Colonic mucosa (tissue), 4 donors: ENCODE measurements around the gene SULF2. TPM values are rescaled to one million over a fixed set of nuclear protein-coding genes. Genes with fewer than 3 reads are reported as not detected.

Source experiments
- DNase-seq: peaks from one replicate; pipeline ENCODE4 v3.0.0-alpha.2; 2020
- H3K27ac ChIP-seq: fragments of 200-600 bp; one replicate; pipeline ENCODE4 v1.8.0; 2021
- H3K27me3 ChIP-seq: fragments of 200-600 bp; one replicate; pipeline ENCODE4 v1.8.0; 2021
- H3K36me3 ChIP-seq: fragments of 200-600 bp; one replicate; pipeline ENCODE4 v1.8.0; 2021
- H3K4me1 ChIP-seq: fragments of 200-600 bp; one replicate; pipeline ENCODE4 v1.8.0; 2021; ENCODE audit warnings: mild to moderate bottlenecking
- H3K4me3 ChIP-seq: fragments of 200-600 bp; one replicate; pipeline ENCODE4 v1.8.0; 2021
- H3K9ac ChIP-seq, 2 donors: one replicate each; pipeline ENCODE4 v1.7.0; 2013; ENCODE audit warnings: control low read depth in 2 of 2, low read depth in 2 of 2, low read length in 2 of 2
- H3K9me3 ChIP-seq: fragments of 200-600 bp; one replicate; pipeline ENCODE4 v1.8.0; 2021
- intact Hi-C: fragments of 100-400 bp; cut with DNase I; formaldehyde crosslinking; loops from one replicate; pipeline ENCODE4 v1.14.1; 2022
- total RNA-seq, 2 donors: library from RNA; stranded (reverse); fragmentation: NEBNext Ultra II Directional in 1 of 2; extraction: Animal tissue kit (Norgen Biotek cat#: 25700) in 1 of 2; gene quantifications; one replicate each; pipeline ENCODE4 v1.2.1, GENCODE V29; 2021
- TF ChIP-seq, protein P1 (sequence below): fragments of 200-600 bp; IDR thresholded peaks from one replicate; pipeline ENCODE4 v1.8.0; 2022; ENCODE audit warnings: antibody characterized with exemption, mild to moderate bottlenecking
- donor health status: healthy.
- donor health status: DM: no; HTN: no; CAD: no.
- donor health status: DM: no; HTN: no; CAD: no.

SULF2 gene
- total RNA-seq, 2 donors from 2014 or later: 97.9 to 153 TPM

- TF ChIP-seq, protein P1, sequence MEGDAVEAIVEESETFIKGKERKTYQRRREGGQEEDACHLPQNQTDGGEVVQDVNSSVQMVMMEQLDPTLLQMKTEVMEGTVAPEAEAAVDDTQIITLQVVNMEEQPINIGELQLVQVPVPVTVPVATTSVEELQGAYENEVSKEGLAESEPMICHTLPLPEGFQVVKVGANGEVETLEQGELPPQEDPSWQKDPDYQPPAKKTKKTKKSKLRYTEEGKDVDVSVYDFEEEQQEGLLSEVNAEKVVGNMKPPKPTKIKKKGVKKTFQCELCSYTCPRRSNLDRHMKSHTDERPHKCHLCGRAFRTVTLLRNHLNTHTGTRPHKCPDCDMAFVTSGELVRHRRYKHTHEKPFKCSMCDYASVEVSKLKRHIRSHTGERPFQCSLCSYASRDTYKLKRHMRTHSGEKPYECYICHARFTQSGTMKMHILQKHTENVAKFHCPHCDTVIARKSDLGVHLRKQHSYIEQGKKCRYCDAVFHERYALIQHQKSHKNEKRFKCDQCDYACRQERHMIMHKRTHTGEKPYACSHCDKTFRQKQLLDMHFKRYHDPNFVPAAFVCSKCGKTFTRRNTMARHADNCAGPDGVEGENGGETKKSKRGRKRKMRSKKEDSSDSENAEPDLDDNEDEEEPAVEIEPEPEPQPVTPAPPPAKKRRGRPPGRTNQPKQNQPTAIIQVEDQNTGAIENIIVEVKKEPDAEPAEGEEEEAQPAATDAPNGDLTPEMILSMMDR: no peak
- intact Hi-C loops: no loop called here
- H3K9me3 ChIP-seq: no peaks in the 10 kb centered on the region
- H3K4me1 ChIP-seq: no peaks in the 10 kb centered on the region
- H3K27ac ChIP-seq: no peak overlapping the region
- H3K27me3 ChIP-seq: no peaks in the 10 kb centered on the region
- peaks cover 11% of the 10 kb centered on the region for H3K36me3 ChIP-seq
- DNase-seq: no peak
- no peak overlapping the region for H3K9ac ChIP-seq
- H3K4me3 ChIP-seq: no peak overlapping the region
These were observed 139.6 kb downstream of the SULF2 start for GRCh38 chr20:47645632-47646031.

DNA sequence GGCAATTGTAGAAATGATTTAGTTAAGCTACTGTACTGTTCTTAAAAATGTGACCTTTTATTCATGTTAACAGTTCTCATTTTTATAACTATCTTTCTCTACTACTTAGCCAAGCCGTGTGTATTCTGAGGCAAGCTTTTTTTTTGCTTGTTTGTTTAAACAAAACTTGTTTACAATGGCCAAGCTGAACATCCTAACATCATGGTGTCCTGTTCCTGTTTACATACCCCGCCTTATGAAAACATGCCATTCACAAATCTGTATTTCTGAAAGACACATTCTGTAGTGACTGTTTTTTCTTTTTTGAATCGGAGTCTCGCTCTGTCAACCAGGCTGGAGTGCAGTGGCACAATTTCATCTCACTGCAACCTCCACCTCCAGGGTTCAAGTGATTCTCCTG lies 142.7 kb downstream of the SULF2 start:
- Histone ChIP-seq H3K4me1 (no peaks in the 10 kb centered on the region), H3K36me3 (no peaks in the 10 kb centered on the region), H3K9ac (no peak overlapping the region), H3K9me3 (no peaks in the 10 kb centered on the region), H3K27me3 (no peaks in the 10 kb centered on the region), H3K4me3 (no peak overlapping the region), H3K27ac (no peak overlapping the region)
- DNase-seq: no peak
- intact Hi-C loops: no loop called here
- TF ChIP-seq, protein P1: no peak

- Histone ChIP-seq H3K9me3 (no peaks in the 10 kb centered on the region), H3K36me3 (no peaks in the 10 kb centered on the region), H3K4me1 (no peaks in the 10 kb centered on the region), H3K9ac (no peak overlapping the region), H3K27me3 (no peaks in the 10 kb centered on the region), H3K4me3 (no peak overlapping the region), H3K27ac (no peak overlapping the region)
- TF ChIP-seq, protein P1: no peak
- intact Hi-C loops: no loop called here
- no peak for DNase-seq
These were observed 143.2 kb downstream of the SULF2 start for GRCh38 chr20:47642118-47642517.

DNA sequence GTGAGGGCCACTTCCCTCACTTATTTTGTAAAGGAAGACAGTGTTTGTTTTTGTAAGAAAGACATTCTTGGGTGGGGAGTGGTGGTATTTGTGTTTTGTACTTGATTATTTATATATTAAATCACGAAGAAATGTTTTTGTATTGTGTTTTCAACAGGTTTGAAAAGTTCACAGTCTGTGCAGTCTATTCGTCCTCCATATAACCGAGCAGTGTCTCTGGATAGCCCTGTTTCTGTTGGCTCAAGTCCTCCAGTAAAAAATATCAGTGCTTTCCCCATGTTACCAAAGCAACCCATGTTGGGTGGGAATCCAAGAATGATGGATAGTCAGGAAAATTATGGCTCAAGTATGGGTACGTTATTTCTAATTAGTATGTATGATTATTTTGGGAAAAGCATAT lies 146.4 kb downstream of the SULF2 start:
- no peaks in the 10 kb centered on the region for H3K36me3 ChIP-seq
- no peak overlapping the region for H3K9ac ChIP-seq
- TF ChIP-seq, protein P1: no peak
- no peaks in the 10 kb centered on the region for H3K9me3 ChIP-seq
- intact Hi-C loops: no loop called here
- DNase-seq: no peak
- H3K27ac ChIP-seq: no peak overlapping the region
- no peak overlapping the region for H3K4me3 ChIP-seq
- H3K27me3 ChIP-seq: no peaks in the 10 kb centered on the region
- no peaks in the 10 kb centered on the region for H3K4me1 ChIP-seq

DNA sequence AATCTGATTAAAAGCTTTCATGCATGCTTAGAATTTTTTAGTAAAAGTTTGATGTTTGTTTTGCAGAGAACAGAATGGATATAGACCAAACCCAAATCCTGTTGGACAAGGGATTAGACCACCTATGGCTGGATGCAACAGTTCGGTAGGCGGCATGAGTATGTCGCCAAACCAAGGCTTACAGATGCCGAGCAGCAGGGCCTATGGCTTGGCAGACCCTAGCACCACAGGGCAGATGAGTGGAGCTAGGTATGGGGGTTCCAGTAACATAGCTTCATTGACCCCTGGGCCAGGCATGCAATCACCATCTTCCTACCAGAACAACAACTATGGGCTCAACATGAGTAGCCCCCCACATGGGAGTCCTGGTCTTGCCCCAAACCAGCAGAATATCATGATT lies 150.0 kb downstream of the SULF2 start:
- H3K36me3 ChIP-seq: no peaks in the 10 kb centered on the region
- no peak overlapping the region for H3K27ac ChIP-seq
- no peaks in the 10 kb centered on the region for H3K4me1 ChIP-seq
- TF ChIP-seq, protein P1: no peak
- H3K9ac ChIP-seq: no peak overlapping the region
- no peaks in the 10 kb centered on the region for H3K27me3 ChIP-seq
- H3K4me3 ChIP-seq: no peak overlapping the region
- H3K9me3 ChIP-seq: no peaks in the 10 kb centered on the region
- intact Hi-C loops: no loop called here
- DNase-seq: no peak

- H3K9ac ChIP-seq: no peak overlapping the region
- intact Hi-C loops: no loop called here
- H3K9me3 ChIP-seq: no peaks in the 10 kb centered on the region
- TF ChIP-seq, protein P1: no peak
- no peaks in the 10 kb centered on the region for H3K4me1 ChIP-seq
- no peak for DNase-seq
- H3K36me3 ChIP-seq: no peaks in the 10 kb centered on the region
- H3K27ac ChIP-seq: no peak overlapping the region
- H3K4me3 ChIP-seq: no peak overlapping the region
- no peaks in the 10 kb centered on the region for H3K27me3 ChIP-seq
These were observed 154.2 kb downstream of the SULF2 start for GRCh38 chr20:47631078-47631477.
